ENCODE measurements around the gene DNAH14.
"Not testable (repeated sequence)": the region's sequence is repeated elsewhere in the genome, so short reads cannot be mapped to it uniquely, and the experiment has no call there.

Gene DNAH14

DNA sequence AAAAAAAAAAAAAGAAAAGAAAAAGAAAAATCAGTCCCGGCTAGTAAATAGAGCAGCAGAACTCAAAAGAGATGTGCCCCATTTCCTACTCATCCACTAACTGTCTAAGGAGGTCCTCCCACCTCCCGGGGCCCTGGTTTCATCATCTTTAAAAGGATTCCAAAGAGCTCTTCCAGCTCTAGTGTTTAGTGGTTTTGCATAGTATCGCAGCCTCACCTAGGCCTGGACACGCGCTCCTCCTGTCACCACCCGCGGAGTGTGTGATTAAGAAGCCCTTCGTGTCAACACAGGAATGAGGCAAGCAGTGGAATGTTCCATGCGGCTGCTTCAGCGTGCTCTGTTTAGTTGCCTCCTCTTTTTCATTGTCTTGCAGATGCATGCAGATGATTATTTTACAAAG lies 449.4 kb downstream of the DNAH14 start:
- no peak for ATAC-seq
- no peaks in the 10 kb centered on the region for H3K27me3 Mint-ChIP-seq

DNA sequence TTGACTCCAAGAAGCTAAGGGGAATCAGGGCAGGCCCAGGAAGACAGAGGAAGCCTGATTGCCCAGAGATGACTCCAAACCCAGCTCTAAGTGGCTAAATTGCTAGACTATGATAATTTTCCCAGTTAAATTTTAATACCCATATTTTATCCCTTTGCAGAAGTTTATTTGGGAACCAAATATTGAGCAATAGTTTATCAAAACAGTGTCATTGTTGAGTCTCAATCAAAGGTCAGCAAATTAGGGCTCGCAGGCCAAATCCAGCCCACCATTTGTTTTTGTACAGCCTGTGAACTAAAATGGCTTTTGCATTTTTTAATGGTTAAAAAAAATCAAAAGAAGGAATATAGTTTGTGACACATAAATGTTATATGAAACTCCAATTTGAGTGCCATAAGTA lies 451.2 kb downstream of the DNAH14 start:
- DNase-seq, result no peak
- Mint-ChIP-seq H3K4me1 (no peaks in the 10 kb centered on the region), H3K9me3 (no peaks in the 10 kb centered on the region), H3K27me3 (no peaks in the 10 kb centered on the region), H3K27ac (no peak overlapping the region), H3K4me3 (no peak overlapping the region)
- ATAC-seq, result no peak

More for the DNA sequence above, 449.4 kb downstream of the DNAH14 start:
- no peak overlapping the region for H3K4me3 Mint-ChIP-seq
- H3K9me3 Mint-ChIP-seq, result no peaks in the 10 kb centered on the region
- no peak overlapping the region for H3K27ac Mint-ChIP-seq
- DNase-seq, result no peak
- H3K4me1 Mint-ChIP-seq, result no peaks in the 10 kb centered on the region

DNA sequence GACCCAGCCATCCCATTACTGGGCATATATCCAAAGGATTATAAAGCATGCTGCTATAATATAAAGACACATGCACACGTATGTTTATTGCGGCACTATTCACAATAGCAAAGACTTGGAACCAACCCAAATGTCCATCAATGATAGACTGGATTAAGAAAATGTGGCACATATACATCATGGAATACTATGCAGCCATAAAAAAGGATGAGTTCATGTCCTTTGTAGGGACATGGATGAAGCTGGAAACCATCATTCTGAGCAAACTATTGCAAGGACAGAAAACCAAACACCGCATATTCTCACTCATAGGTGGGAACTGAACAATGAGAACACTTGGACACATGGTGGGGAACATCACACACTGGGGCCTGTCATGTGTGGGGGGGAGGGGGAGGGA lies 457.4 kb downstream of the DNAH14 start:
- not testable (repeated sequence) for DNase-seq, H3K27ac Mint-ChIP-seq, H3K4me1 Mint-ChIP-seq, H3K27me3 Mint-ChIP-seq, H3K4me3 Mint-ChIP-seq, ATAC-seq, H3K9me3 Mint-ChIP-seq

DNA sequence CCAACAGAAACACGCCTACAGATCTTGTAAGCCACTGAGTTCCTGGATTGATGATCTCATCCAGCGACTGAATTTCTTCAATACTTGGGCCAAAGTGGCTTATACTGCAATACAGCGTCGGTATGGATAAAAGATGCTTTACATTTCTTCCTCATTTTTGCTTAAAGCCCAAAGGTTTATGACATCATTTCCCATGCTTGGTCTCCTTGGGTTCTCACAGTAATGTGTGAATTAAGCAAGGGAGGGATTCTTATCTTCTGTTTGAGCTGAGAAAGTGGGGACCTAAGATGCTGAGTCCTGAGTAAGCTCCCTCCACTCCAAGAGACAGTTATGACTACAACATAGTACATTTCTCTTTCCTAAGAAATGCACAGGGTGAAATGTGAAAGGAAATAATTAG lies 458.9 kb downstream of the DNAH14 start:
- DNase-seq, result no peak
- Mint-ChIP-seq H3K27ac (no peak overlapping the region), H3K4me1 (no peaks in the 10 kb centered on the region), H3K9me3 (no peaks in the 10 kb centered on the region), H3K27me3 (no peaks in the 10 kb centered on the region), H3K4me3 (no peak overlapping the region)
- ATAC-seq, result no peak

DNA sequence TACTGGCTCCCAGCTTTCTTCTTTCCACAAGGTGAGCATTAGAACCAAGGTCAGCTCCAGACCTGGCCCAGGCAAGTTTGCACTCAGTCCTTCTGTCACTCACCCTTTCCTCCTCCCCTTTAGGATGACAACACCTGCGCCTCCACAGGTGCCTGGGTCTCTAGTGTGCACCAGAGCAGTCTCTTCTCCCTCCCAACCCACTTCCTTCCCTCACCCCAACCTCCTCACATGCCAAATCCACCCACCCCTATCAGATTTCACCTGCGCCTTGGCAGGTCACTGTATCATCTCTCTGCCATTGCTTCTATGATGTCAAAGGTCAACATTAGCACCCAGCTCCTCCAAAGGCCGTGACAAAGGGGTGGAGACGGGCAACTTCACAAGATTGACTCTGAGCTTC lies 460.4 kb downstream of the DNAH14 start:
- peak overlapping the region; percentile 44 to 87 for H3K27ac Mint-ChIP-seq
- ATAC-seq (peak; percentile 29), DNase-seq (no peak)
- no peak overlapping the region for H3K4me3 Mint-ChIP-seq
- H3K4me1 Mint-ChIP-seq, result no peaks in the 10 kb centered on the region
- H3K27me3 Mint-ChIP-seq, result no peaks in the 10 kb centered on the region
- no peaks in the 10 kb centered on the region for H3K9me3 Mint-ChIP-seq

DNA sequence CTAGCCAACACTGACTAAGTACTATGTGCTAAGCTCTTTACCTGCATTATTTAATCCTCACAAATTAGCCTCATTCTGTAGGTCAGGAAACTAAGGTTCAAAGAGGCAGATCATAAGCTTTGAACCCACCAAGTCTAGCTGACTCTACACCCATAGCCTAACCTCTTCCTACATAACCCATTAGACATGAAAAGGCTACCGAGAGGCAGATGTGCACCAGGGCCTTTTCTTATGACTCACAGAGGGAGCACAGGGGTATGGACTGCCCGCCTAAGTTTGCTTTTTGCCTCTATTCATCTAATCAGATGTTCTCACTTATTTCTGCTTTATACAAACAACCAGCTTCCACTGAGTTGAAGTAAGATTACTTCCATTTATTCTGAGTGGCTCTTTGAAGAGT lies 466.9 kb downstream of the DNAH14 start:
- Mint-ChIP-seq H3K4me3 (no peak overlapping the region), H3K4me1 (peaks cover 5% of the 10 kb centered on the region), H3K27ac (no peak overlapping the region), H3K9me3 (no peaks in the 10 kb centered on the region), H3K27me3 (no peaks in the 10 kb centered on the region)
- ATAC-seq (peak; percentile 65), DNase-seq (no peak)

DNA sequence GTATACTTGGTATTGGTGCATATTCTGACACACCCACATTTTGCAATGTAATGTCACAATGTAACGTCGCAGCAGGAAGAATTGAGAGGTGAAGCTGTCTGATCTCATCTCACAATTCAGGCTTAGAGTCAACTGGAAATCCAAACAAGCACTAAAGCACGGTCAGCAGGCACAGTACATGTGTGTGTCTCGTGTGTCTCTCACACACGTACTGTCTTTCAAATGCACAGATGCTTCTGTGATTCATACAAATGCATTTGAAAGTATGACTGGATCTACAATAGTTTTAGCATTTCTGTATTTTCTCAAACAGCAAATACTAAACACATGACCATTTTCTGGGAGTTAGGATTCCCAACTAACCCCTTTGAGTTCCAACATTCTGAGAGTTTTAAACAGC lies 471.5 kb downstream of the DNAH14 start:
- peaks cover 5% of the 10 kb centered on the region for H3K4me1 Mint-ChIP-seq
- H3K4me3 Mint-ChIP-seq, result no peak overlapping the region
- H3K27ac Mint-ChIP-seq, result peak overlapping the region in 1 of 2 donors; percentile 63
- DNase-seq (no peak), ATAC-seq (no peak)
- no peaks in the 10 kb centered on the region for H3K9me3 Mint-ChIP-seq
- H3K27me3 Mint-ChIP-seq, result no peaks in the 10 kb centered on the region

DNA sequence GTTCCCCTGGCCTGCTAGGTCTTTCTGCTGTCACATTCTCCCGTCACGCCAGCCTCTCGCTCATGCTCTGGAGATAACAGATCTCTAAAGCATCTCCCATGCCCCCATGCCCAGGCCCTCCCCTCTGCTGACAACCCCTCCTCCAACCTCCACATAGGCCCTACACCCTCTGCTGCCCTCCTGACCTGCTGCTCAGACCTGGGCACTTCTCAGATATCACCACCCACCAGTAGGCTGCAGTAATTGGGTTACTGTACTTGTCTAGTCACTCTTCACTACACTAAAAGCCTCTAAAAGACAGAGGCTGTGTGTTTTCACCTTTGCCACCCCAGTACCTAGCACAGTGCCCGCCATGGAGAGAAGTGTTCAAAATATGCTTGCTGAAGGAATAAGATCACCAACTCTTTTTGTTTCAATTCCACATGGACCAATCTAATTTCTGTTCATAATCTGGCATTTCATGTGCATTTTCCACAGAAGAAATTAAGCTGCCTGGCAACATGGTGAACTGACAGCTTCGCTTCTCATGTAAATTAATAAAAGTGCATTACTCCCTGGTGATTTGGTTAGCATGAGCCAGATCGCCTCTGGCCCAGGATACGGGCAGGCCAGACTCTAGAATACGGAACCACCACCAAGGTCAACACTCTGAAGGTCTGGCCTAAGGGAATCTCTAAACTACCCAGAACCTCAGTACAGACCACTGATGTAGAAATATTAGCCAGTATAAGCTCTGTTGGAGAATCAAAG lies 477.7 kb downstream of the DNAH14 start:
- Mint-ChIP-seq H3K4me3 (no peak overlapping the region), H3K9me3 (no peaks in the 10 kb centered on the region), H3K27me3 (no peaks in the 10 kb centered on the region), H3K4me1 (peaks cover 6% of the 10 kb centered on the region), H3K27ac (peak overlapping the region; percentile 28 to 56)
- no peak for DNase-seq
- no peak for ATAC-seq

DNA sequence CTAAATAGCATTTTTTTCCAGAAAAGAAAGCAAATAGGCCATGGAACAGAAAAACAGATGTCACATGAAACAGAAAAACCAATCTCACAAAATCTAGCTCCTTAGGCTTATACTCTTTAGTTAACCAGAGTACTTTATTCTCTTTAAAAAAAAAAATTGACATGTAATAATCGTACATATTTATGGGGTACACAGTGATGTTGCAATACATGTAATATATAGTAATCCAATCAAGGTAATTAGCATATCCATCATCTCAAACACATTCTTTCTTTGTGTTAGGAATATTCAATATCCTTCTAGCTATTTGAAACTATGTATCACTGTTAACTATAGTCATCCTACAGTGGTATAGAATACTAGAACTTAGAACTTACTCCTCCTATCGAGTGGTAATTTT lies 478.3 kb downstream of the DNAH14 start:
- Mint-ChIP-seq H3K4me1 (peaks cover 6% of the 10 kb centered on the region), H3K9me3 (no peaks in the 10 kb centered on the region), H3K27me3 (no peaks in the 10 kb centered on the region), H3K4me3 (no peak overlapping the region), H3K27ac (no peak overlapping the region)
- ATAC-seq, result no peak
- no peak for DNase-seq

DNA sequence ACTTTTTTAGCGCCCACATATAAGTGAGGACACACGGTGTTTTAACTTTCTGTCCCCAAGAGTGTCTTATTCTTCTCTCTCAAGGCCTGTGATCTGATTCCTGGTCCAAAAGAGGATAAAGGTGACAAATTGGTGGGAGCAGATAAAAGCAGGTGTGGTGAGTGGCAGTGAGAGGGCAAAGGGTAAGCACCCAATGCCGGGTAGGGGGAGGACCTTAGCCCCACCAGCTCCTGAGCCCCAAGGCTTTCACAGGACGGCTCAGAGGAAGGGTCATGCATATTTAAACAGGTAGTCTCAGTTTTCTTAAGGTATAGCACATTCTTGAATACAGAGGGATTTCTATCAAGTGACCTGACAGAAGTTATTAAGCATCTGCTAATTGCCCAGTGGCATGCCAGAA lies 478.8 kb downstream of the DNAH14 start:
- H3K4me1 Mint-ChIP-seq, result peaks cover 6% of the 10 kb centered on the region
- H3K4me3 Mint-ChIP-seq, result no peak overlapping the region

DNA sequence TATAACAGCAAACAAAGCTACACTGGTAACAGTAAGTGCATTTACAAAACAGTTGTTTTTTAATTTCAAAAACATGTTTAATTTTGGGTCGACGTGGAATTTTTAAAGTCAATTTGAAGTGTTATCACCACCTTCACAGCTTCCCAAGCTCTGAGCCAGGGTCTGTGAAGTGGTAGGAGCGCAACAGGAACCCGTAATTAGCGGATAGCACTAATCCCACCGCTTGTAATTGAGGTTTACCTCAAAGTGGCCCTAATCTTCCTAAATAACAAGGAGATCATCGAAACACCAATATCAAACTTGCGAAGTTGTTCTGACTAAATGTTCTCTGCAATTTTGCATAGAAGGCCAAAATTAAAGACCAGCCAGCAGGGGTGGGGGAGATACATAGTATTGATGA lies 479.6 kb downstream of the DNAH14 start:
- no peaks in the 10 kb centered on the region for H3K27me3 Mint-ChIP-seq
- ATAC-seq (no peak), DNase-seq (no peak)

More for the DNA sequence above, 478.8 kb downstream of the DNAH14 start:
- Mint-ChIP-seq H3K27ac (no peak overlapping the region), H3K9me3 (no peaks in the 10 kb centered on the region), H3K27me3 (no peaks in the 10 kb centered on the region)
- ATAC-seq (no peak), DNase-seq (no peak)

DNA sequence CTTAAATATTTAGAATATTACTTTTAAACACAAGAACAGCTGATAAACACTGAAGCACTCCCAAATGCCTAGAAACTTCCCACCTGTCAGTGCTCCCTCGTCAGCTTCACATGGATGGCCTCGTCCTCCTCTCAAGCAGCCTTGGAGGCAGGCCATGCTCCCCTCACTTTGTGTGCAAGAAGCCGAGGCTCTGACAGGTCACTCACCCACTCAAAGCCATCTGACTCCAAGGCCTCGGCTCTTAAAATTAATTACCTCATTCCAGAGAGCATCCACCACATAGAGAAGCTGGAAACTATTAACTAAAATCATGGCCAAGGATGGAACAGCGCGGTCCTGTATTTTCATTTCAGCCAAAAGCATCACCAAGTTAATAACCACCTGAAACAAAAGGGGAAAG lies 480.6 kb downstream of the DNAH14 start:
- peaks cover 6% of the 10 kb centered on the region for H3K4me1 Mint-ChIP-seq
- no peak for DNase-seq
- H3K4me3 Mint-ChIP-seq, result no peak overlapping the region
- peak overlapping the region in 1 of 2 donors; percentile 49 for H3K27ac Mint-ChIP-seq
- ATAC-seq, result no peak
- H3K9me3 Mint-ChIP-seq, result no peaks in the 10 kb centered on the region
- no peaks in the 10 kb centered on the region for H3K27me3 Mint-ChIP-seq

More for the DNA sequence above, 479.6 kb downstream of the DNAH14 start:
- no peak overlapping the region for H3K27ac Mint-ChIP-seq
- H3K4me3 Mint-ChIP-seq, result no peak overlapping the region
- no peaks in the 10 kb centered on the region for H3K9me3 Mint-ChIP-seq
- peaks cover 6% of the 10 kb centered on the region for H3K4me1 Mint-ChIP-seq

DNA sequence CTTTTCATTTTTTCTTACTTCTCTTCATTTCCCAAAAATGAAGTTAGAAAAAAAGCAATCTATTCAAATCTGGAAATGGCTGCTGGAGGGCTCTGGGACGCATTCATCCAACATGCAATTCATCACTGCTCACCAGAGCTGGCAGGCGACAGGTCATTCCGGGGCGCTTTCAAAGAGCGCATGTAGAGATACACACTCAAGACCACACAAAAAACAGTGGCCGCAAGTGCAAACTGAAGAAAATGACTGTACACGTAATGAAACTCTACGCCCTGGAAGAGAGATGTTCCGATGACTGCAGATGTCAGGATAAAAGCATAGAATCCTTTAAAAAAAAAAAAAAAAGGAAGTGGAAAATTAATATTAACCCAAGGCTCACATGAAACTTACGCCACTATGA lies 482.8 kb downstream of the DNAH14 start:
- H3K27ac Mint-ChIP-seq, result no peak overlapping the region
- H3K9me3 Mint-ChIP-seq, result no peaks in the 10 kb centered on the region
- H3K27me3 Mint-ChIP-seq, result no peaks in the 10 kb centered on the region
- DNase-seq, result no peak
- H3K4me1 Mint-ChIP-seq, result peaks cover 6% of the 10 kb centered on the region
- no peak overlapping the region for H3K4me3 Mint-ChIP-seq
- ATAC-seq, result no peak

DNA sequence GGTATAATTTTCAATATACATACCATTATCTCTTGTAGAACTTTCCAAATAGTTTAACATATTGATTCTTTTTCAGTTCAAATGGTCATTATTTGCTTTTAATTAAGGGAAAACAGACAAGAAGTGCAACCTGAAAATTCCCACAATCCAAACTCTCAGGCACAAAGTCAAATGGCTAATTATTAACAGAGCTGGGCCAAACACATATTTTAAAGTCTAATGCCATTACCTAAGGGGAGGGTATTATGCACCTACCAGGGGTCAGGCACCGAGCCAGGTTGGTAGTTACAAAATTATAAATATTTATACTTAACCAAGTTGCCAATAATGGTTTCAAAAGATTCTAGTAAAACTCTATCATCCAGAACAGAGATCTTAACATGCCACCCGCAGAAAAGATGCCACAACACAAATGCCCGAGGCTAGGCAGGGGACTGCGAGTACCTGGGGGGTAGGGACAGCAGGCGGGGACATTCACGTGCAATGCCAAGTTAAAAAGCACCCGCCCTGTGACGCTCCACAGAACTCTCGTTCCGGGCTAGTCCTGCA lies 483.4 kb downstream of the DNAH14 start:
- no peak for ATAC-seq
- DNase-seq, result no peak
- Mint-ChIP-seq H3K9me3 (no peaks in the 10 kb centered on the region), H3K27ac (no peak overlapping the region), H3K4me1 (peaks cover 6% of the 10 kb centered on the region), H3K4me3 (no peak overlapping the region), H3K27me3 (no peaks in the 10 kb centered on the region)

DNA sequence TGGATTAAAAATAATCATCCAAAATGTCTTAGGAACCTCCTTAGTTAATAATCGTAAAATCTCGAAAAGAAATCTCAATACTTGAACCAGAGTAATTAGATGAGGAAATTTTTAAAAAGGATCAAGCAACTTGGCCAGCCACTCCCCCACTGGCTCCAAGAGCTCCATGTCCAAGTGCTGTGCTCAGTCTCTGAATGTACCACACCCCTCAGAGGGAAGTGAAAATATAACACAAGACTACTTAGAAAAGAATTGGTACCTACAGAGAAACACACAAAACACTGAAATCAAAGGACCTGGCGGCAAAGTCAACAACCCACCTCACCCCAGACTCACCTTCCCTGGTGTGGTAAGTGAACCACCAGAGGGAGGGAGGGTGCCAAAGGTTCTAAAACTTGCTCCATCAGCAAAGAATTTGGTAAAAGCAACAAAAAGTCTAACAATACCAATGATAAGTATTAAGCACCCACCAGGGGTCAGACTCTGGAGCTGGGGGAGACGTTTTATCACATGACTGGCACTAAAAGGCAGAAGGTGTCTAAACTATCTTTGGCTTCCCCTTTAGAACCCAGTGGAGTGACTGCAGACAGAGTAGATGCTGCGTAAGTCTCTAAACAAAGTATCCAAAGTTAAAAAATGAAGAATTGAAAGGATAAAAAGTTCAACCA lies 484.4 kb downstream of the DNAH14 start:
- no peak for ATAC-seq
- no peak for DNase-seq
- Mint-ChIP-seq H3K4me1 (peaks cover 9% of the 10 kb centered on the region), H3K4me3 (no peak overlapping the region), H3K9me3 (no peaks in the 10 kb centered on the region), H3K27me3 (no peaks in the 10 kb centered on the region), H3K27ac (peak overlapping the region in 1 of 2 donors; percentile 22)

DNA sequence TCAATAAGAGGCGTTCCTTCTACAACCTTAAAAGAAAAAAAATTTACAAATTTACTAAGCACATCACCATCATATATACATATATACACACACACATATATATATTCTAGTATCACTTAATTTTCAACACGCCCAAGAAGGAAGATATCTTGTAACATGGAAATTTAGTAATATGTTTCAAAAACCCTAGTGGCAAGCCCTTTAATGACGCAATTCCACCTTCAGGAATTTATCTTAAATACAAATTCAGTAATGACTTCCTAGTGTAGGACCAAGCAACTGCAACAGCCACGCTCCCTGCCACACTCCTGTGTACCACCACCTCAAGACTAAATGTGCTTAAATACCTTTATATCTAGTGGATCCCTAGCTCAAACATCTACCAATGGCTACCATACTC lies 485.8 kb downstream of the DNAH14 start:
- ATAC-seq (no peak), DNase-seq (no peak)
- Mint-ChIP-seq H3K4me1 (peaks cover 11% of the 10 kb centered on the region), H3K27me3 (no peaks in the 10 kb centered on the region), H3K4me3 (no peak overlapping the region), H3K27ac (peak overlapping the region in 1 of 2 donors; percentile 63), H3K9me3 (no peaks in the 10 kb centered on the region)

All from stimulated activated naive CD8-positive, alpha-beta T cell treated with anti-CD3 and anti-CD28 coated beads, Interleukin-15, amount 100 ng/mL, for 72 hours (primary cell).